PC-9 (cell line): Measurements from ENCODE around the gene LRIG3.

ENCODE experiments used
- EZH2 ChIP-seq: fragments of 200-600 bp; sonication (generic); IDR thresholded peaks from 2 replicates; pipeline ENCODE4 v1.8.0; 2017; ENCODE audit warnings: antibody characterized with exemption, low read depth
- TF ChIP-seq, protein P1 (sequence below): fragments of 200-600 bp; sonication (generic); conservative IDR thresholded peaks from 2 replicates; pipeline ENCODE4 v1.6.1; 2017; ENCODE audit warnings: mixed run types, antibody characterized with exemption, mild to moderate bottlenecking, moderate library complexity

DNA sequence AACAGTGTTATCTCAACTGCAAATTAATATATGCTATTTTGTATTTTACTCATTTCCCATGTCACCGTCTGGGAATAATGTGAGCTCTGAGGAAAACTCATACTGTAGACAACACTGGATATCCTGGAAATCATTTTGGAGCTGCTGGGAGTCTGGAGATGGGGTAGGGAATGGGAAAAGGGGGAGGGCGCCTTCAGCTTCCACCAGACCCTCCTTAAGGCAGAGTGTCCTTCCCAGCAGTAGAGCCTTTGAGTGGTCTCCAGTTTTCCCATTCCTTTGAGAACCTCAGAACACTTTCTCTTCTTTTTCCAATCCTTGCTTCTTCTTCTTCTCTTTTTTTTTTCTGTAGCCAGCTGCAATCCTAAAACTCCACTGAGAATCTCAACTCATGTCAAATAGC is 5.4 kb upstream of the LRIG3 start:
- TF ChIP-seq, protein P1, sequence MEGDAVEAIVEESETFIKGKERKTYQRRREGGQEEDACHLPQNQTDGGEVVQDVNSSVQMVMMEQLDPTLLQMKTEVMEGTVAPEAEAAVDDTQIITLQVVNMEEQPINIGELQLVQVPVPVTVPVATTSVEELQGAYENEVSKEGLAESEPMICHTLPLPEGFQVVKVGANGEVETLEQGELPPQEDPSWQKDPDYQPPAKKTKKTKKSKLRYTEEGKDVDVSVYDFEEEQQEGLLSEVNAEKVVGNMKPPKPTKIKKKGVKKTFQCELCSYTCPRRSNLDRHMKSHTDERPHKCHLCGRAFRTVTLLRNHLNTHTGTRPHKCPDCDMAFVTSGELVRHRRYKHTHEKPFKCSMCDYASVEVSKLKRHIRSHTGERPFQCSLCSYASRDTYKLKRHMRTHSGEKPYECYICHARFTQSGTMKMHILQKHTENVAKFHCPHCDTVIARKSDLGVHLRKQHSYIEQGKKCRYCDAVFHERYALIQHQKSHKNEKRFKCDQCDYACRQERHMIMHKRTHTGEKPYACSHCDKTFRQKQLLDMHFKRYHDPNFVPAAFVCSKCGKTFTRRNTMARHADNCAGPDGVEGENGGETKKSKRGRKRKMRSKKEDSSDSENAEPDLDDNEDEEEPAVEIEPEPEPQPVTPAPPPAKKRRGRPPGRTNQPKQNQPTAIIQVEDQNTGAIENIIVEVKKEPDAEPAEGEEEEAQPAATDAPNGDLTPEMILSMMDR, result no peak
- TF ChIP-seq EZH2, result no peak
